Adrenal gland (tissue), 5 donors: ENCODE measurements around the gene PEX10.

Experiments used
- CTCF ChIP-seq, 6 experiments: fragments of 450-650 bp in 4 of 6; fragments of 200-600 bp in 2 of 6; sonication (generic) in 1 of 6; IDR thresholded peaks; 1 replicate in 5 of 6; 2 replicates in 1 of 6; pipeline versions ENCODE4 v1.5.1 to v1.8.0; 2016 to 2021; ENCODE audit warnings: antibody characterized with exemption in 6 of 6, mild to moderate bottlenecking in 2 of 6, moderate library complexity in 1 of 6
- POLR2A ChIP-seq, 2 donors: fragments of 450-650 bp; IDR thresholded peaks; one replicate each; pipeline ENCODE4 v1.6.1; 2017; ENCODE audit warnings: antibody characterized with exemption in 2 of 2, mild to moderate bottlenecking in 2 of 2, moderate library complexity in 1 of 2
- donor health status: DM: no; HTN: no; CAD: no.

DNA sequence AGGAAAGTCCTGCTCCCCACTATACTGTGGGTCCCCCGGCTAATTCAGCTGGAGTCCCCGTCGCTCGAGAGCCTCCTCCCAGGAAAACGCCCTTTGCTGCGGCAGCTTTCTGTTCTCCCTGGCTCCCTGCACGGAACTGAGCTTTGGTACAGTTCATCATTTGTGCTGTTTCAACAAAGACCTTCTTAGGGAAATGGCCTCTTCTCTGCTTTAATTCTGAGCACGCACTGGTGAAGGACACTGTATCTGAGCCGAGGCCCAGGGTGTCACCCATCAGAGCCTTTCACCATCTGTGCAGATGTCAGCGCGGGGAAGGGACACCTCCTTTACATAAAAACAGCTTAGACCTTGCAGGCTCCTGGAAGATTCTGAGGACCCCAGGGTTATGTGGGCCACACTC is 13.5 kb upstream of the PEX10 start:
- TF ChIP-seq CTCF (IDR thresholded peaks at IDR 0.05) = no peak
- TF ChIP-seq POLR2A (IDR thresholded peaks at IDR 0.05) = no peak
